Measurements from ENCODE around the gene CDH15.

Gene CDH15

DNA sequence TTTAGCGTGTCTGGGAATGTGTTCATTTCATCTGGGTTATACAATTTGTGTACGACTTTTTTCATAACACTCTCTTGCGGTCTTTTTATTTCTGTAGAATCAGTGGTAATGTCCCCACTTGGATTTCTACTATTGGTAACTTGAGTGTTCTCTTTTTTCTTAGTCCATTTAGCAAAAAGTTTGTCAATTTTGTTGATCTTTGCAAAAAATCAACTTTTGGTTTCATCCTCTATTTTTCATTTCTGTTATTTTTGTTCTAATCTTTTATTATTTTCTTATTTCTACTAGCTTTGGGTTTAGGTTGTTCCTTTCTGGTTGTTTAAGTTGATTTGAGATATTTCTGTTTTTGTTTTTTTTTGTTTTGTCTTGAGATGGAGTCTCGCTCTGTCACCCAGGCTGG is 36.4 kb downstream of the CDH15 start:
- DNase-seq: no peak
- in situ Hi-C loops (cut with HindIII; ENCODE audit: low pct_ligation_motif_present, low pct_unique_long_range_greater_than_20kb, low sequenced_read_pairs): no loop called here

GRCh38 chr16:89209522-89210044 is 38.0 kb downstream of the CDH15 start:
- DNase-seq: no peak
- in situ Hi-C loops (cut with HindIII; ENCODE audit: low pct_ligation_motif_present, low pct_unique_long_range_greater_than_20kb, low sequenced_read_pairs): no loop called here

GRCh38 chr16:89210165-89210903 is 38.8 kb downstream of the CDH15 start:
- in situ Hi-C loops (cut with HindIII; ENCODE audit: low pct_ligation_motif_present, low pct_unique_long_range_greater_than_20kb, low sequenced_read_pairs): no loop called here

DNA sequence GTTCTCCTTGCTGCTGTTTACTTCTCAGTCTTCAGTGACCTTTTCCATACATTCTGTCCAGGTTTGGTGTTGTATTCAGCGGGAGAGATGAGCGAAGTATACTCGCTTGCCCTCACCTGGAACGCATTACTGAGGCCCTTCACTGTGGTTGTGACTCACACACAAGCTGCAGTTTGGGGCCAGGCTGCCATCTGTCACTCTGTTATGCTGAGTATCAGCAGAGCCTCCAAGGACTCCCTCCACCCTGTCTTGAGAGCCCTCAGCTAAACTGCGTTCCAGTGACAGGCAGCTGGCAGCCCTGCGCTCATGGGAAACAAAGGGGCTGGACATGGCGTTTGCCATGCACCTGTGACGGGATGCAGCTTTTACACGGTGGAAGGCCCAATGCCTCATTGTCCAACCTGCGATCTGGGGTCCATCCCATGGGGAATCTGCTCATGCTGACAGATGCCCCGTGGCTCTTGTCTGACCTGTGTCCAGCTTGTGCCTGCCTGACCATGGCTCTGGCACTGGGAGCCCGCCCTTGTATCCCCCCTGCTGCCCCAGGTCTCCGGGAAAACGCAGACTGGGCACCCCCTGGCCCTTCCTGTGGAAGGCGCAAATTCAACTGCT is 39.5 kb downstream of the CDH15 start:
- DNase-seq: no peak
- in situ Hi-C loops (cut with HindIII; ENCODE audit: low pct_ligation_motif_present, low pct_unique_long_range_greater_than_20kb, low sequenced_read_pairs): no loop called here

More at GRCh38 chr16:89210165-89210903, 38.8 kb downstream of the CDH15 start:
- DNase-seq: no peak

- peak; percentile 85 for DNase-seq
- in situ Hi-C loops (cut with HindIII; ENCODE audit: low pct_ligation_motif_present, low pct_unique_long_range_greater_than_20kb, low sequenced_read_pairs): no loop called here
Measured at GRCh38 chr16:89216315-89217137, 45.0 kb downstream of the CDH15 start.

- DNase-seq: no peak
- in situ Hi-C loops (cut with HindIII; ENCODE audit: low pct_ligation_motif_present, low pct_unique_long_range_greater_than_20kb, low sequenced_read_pairs): no loop called here
Measured at GRCh38 chr16:89217138-89217387, 45.5 kb downstream of the CDH15 start.

DNA sequence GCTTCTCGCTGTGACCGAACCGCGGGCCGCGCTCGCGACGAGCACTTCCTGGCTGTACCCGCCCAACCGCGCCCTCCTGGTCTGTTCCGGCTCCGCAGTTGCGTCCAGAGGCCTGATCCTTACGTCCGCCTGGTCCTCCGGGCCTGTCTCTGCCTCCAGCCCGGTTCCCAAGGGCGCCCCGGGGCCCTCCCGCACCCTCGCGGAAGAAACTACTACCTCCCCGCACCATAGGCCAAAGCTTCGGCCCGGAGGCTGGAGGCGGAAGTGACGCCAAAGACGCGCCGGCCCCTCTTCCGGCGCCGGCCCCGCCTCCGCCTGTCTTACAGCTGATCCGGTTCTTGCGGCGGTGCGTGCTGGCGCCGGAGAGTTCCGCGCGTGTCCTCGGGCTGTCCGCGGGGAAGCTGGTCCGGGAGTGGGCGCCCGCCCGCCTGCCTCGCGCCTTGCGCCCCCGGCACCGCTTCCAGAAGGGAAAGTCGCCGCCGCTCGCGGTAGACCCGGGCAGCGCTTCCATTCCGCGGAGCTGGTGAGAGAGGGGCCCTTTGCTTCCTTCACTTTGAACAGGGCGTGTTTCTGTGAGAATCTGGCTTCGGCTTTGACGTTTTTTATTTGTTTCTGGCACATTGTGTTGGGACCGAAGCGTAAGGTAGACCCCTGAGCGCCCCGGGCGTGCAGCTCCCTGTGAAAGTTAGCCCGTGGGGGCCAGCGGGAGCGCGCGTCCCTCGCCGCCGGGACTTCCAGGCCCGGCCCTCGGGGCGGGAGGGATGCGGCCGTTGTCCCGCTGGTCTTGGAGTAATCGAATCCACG is 46.0 kb downstream of the CDH15 start, which contains the start of gene ZNF778:
TSS of gene ZNF778 (plus strand) at position 316 of the 804 bp plus-strand sequence. CDS start 3,425 bp downstream, outside the sequence.
- DNase-seq: peak; percentile 91
- in situ Hi-C loops (cut with HindIII; ENCODE audit: low pct_ligation_motif_present, low pct_unique_long_range_greater_than_20kb, low sequenced_read_pairs): no loop called here

GRCh38 chr16:89219365-89219764 is 47.8 kb downstream of the CDH15 start:
- DNase-seq: no peak
- in situ Hi-C loops (cut with HindIII; ENCODE audit: low pct_ligation_motif_present, low pct_unique_long_range_greater_than_20kb, low sequenced_read_pairs): no loop called here

- in situ Hi-C loops (cut with HindIII; ENCODE audit: low pct_ligation_motif_present, low pct_unique_long_range_greater_than_20kb, low sequenced_read_pairs): no loop called here
- DNase-seq: no peak
Measured at GRCh38 chr16:89221604-89222003, 50.1 kb downstream of the CDH15 start.

DNA sequence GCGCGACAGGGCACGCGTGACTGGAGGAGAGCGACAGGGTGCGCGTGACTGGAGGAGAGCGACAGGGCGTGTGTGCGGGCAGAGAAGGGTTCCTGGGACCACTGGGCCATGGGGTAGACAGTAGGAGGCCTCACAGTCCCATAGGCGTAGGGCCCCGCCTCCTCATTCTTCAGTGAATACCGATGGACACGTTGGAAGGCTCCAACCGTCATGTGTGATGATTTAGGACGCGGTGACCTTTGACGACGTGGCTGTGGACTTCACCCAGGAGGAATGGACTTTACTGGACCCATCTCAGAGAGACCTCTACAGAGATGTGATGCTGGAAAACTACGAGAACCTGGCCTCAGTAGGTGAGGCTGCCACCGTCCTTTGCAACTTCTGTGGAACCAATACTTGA is 51.4 kb downstream of the CDH15 start:
- no peak for DNase-seq
- in situ Hi-C loops (cut with HindIII; ENCODE audit: low pct_ligation_motif_present, low pct_unique_long_range_greater_than_20kb, low sequenced_read_pairs): no loop called here

GRCh38 chr16:89224665-89225064 is 53.1 kb downstream of the CDH15 start:
- DNase-seq: no peak
- in situ Hi-C loops (cut with HindIII; ENCODE audit: low pct_ligation_motif_present, low pct_unique_long_range_greater_than_20kb, low sequenced_read_pairs): no loop called here

DNA sequence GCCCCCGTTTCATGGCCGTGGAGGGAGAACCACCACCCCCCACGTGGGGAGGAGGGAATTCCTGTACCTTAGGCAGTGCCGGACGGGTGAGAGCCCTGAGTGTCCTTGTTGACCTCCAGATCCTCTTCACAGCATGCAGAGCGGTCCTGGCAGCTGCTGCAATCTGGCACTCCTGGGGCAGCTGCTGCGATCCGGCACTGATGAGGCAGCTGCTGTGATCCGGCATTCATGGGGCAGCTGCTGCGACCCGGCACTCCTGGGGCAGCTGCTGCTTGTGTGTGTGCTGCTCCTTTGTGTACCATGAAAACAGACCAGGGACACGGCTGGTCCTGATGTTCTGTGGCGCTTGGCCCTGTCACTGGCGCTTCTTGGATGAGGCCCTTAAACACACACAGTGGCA is 58.7 kb downstream of the CDH15 start:
- in situ Hi-C loops (cut with HindIII; ENCODE audit: low pct_ligation_motif_present, low pct_unique_long_range_greater_than_20kb, low sequenced_read_pairs): no loop called here
- no peak for DNase-seq

- DNase-seq: no peak
- in situ Hi-C loops (cut with HindIII; ENCODE audit: low pct_ligation_motif_present, low pct_unique_long_range_greater_than_20kb, low sequenced_read_pairs): no loop called here
Measured at GRCh38 chr16:89232107-89232506, 60.6 kb downstream of the CDH15 start.

- in situ Hi-C loops (cut with HindIII; ENCODE audit: low pct_ligation_motif_present, low pct_unique_long_range_greater_than_20kb, low sequenced_read_pairs): no loop called here
- DNase-seq: no peak
Measured at GRCh38 chr16:89233678-89234490, 62.3 kb downstream of the CDH15 start.

DNA sequence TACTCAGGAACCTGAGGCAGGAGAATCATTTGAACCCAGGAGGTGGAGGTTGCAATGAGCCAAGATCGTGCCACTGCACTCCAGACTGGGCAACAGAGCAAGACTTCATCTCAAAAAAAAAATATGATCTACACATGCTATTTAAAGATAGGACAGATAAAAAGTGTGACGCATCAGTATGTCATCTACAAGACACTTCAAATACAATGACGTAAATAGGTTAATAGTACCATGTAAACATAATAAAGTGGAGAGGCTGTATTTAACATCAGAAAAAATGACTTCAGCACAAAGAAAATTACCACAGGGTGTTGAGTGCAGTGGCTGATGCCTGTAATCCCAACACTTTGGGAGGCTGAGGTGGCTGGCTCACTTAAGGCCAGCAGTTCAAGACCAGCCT is 66.2 kb downstream of the CDH15 start:
- in situ Hi-C loops (cut with HindIII; ENCODE audit: low pct_ligation_motif_present, low pct_unique_long_range_greater_than_20kb, low sequenced_read_pairs): no loop called here
- no peak for DNase-seq

- DNase-seq: peak; percentile 80
- in situ Hi-C loops (cut with HindIII; ENCODE audit: low pct_ligation_motif_present, low pct_unique_long_range_greater_than_20kb, low sequenced_read_pairs): no loop called here
Measured at GRCh38 chr16:89241187-89242007, 69.8 kb downstream of the CDH15 start.

GRCh38 chr16:89242795-89243200 is 71.2 kb downstream of the CDH15 start:
- in situ Hi-C loops (cut with HindIII; ENCODE audit: low pct_ligation_motif_present, low pct_unique_long_range_greater_than_20kb, low sequenced_read_pairs): no loop called here
- DNase-seq: no peak

All from ACHN (cell line).